HS-5 (cell line): ENCODE data around the gene AKR1C8.
"Not testable (repeated sequence)": the region's sequence is repeated elsewhere in the genome, so short reads cannot be mapped to it uniquely, and the experiment has no call there.

Experiments used
- DNase-seq: peaks from one replicate; pipeline ENCODE4 v3.0.0-alpha.2; 2012; ENCODE audit warnings: low read depth

AKR1C8 gene

DNA sequence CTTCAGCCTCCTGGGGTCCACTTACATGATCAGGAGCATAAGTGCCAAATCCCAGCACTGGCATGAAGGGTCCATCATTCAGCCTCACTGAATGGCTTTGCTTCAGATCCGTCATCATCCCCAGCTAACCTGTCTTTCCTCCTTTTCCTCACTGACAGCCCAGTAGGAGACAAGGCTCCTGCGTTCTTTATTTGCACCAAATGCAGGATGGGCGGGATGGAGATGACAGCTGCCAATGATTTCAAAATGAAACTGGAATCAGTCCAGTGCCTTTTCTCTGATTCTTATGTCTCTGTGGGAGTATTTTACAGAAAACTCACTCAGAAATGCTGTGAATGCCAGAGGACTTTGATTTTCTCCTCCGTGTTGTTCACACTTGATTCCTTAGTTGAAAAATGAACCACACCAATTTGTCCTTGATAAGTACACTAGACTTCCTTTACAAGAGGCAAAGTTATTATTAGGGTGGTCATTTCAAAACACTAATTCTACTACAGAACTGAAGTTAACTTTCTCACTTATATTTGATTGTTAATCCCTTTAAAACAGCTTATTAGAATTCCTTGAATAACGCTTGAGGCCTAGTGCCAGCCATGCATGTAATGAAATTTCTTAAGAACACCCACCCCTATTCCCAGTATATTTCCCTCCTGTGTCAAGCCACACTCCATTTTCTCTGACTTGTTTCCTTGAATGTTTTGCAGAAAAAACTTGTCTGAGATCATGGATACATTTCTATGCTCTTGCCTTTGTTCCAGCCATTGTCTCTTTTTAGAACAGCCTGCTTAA, at the start of gene AKR1C8:
AKR1C8 (minus strand) TSS at position 164 of the 789 bp plus-strand sequence; CDS start at position 118, 46 bp downstream.
- DNase-seq: no peak

DNA sequence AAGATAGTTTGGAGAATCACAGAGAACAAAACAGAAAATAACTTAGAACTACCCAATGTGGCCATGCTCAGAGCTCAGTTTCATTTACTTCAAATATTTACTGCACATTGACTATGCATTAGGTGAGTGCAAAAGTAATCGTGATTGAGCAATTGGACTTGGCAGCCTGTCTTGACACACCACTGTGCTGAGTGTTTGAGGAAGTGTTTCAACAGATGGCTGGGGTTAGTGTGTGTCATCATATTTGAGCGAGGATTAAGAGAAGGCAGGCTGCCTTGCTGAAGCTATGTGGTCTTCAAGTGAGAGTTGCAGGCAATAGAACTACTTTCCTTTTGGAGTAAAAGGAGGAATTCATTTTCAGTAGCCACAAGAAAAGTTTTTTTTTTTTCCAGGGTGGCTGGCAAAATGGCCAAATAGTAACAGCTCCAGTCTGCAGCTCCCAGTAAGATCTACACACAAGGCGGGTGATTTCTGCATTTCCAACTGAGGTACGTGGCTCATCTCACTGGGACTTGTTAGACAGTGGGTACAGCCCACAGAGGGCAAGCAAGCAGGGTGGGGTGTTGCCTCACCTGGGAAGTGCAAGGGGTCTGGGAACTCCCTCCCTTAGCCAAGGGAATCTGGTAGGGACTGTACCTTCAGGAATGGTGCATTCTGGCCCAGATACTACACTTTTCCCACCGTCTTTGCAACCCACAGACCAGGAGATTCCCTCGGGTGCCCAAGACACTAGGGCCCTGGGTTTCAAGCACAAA, 49.3 kb upstream of the AKR1C8 start:
- DNase-seq: peak; percentile 45

DNA sequence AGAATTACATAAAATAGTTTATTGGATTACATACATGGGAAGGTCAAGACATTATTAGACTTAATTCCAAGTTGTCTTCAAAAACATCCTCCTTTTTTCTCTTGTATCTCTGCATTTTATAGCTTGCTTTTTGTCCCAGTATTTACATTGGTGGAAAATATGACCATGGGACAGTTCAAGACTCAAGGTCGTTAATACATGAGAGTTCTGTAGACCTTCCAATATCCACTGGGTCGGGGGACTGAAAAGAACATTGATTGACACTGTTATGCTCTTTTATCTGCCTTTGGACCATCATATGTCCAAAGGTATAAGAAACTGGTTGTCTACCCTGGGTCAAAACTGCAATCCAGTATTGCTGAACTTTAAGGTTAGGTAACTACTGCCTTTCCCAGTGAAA, 48.4 kb upstream of the AKR1C8 start:
- DNase-seq: no peak

DNA sequence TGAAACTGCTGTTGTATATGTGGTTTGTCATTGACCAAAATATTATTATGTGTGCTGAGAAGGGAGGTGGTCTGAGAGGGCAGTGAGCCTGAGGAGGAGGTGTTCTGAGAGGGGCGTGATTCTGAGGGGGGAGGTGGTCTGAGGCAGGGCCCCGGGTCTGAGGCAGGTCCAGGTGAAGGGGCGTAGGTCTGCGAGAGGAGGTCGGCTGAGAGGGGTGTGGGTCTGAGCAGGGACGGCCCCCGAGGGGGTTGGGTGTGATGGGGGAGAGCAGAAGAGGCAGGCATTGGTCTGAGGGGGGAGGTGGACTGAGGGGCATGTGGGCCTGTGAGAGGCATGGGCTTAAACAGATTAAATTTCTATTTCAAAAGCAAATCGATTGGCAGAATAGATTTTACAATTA, 44.1 kb upstream of the AKR1C8 start:
- no peak for DNase-seq

DNA sequence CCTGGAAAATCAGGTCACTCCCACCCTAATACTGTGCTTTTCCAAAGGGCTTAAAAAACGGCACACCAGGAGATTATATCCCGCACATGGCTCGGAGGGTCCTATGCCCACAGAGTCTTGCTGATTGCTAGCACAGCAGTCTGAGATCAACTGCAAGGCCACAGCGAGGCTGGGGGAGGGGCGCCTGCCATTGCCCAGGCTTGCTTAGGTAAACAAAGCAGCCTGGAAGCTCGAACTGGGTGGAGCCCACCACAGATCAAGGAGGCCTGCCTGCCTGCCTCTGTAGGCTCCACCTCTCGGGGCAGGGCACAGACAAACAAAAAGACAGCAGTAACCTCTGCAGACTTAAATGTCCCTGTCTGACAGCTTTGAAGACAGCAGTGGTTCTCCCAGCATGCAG, 38.0 kb upstream of the AKR1C8 start:
- not testable (repeated sequence) for DNase-seq

DNA sequence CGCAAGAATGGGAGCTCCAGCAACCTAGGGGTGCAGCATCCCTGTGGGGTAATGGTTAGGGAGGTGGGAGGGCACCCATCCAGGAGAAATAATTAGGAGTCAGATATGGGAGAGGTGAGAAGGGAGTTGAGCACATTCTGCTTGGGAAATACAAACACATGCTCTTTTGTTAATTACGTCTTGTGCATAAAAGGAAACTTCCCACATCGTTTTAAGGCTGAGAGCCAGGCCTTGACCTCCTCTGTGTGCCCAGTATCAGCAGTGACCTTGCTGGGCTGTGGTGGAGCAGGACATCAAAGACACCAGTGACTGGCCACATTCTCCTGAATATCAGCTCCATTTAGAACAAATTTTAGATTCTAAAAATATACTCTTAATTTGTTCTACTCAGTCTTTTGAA, 34.3 kb upstream of the AKR1C8 start:
- no peak for DNase-seq

DNA sequence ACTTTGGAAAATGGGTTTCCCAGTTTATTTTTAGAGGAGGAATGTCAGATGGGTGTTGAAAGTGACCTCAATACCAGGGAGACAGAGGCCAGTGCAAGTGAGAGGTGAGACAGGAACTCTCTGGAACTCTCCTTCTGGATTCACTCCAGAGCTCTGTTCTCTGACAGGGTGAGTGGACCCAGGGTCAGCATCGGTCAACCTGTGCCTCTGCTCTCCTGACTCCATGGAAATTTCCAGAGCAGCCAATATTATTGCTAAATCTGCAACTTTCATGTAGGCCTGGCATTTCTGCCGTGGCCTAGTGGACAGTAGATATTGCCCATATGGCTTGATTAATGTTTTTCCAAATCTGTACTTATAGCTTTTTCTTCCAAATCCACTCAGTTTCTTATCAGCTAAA, 31.9 kb upstream of the AKR1C8 start:
- DNase-seq: no peak

DNA sequence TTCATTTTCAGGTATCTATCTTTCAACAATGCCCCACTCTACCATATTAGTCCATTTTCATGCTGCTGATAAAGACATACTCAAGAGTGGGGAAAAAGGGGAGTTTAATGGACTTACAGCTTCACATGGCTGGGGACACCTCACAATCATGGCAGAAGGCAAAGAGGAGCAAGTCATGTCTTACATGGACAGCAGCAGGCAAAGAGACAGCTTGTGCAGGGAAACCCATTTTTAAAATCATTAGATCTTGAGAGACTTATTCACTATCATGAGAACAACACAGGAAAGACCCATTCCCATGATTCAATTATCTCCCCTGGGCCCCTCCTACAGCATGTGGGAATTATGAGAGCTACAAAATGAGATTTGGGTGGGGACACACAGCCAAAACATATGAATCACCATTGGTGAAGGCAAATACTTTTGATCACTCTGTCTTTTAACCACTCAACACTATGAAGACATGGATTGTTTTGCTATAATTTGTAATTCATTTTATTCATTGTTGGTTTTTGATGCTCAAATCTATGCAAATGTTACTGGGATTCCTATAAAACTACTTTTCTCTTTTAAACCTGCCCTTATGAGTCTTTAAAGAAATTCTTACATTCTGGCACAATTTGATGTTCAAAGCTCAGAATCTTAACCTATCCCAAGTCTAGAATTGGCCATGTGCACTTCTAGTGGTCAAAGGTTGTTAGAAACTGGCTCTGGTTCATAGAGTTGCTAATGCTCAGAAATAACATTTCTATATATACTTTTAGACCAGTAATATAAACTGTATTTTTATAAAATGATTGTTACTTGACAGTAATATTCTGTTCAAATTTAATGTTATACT, 27.0 kb upstream of the AKR1C8 start:
- no peak for DNase-seq

DNA sequence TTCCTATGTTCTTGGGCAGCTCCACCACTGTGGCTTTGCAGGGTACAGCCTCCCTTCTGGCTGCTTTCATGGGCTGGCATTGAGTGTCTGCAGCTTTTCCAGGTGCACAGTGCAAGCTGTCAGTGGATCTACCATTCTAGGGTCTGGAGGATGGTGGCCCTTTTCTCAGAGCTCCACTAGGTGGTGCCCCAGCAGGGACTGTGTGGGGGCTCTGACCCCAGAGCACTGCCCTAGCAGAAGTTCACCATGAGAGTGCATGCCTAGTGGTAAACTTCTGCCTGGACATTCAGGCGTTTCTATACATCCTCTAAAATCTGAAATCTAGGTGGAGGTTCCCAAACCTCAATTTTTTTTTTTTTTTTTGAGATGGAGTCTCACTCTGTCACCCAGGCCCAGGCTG, 25.3 kb upstream of the AKR1C8 start:
- DNase-seq: not testable (repeated sequence)

DNA sequence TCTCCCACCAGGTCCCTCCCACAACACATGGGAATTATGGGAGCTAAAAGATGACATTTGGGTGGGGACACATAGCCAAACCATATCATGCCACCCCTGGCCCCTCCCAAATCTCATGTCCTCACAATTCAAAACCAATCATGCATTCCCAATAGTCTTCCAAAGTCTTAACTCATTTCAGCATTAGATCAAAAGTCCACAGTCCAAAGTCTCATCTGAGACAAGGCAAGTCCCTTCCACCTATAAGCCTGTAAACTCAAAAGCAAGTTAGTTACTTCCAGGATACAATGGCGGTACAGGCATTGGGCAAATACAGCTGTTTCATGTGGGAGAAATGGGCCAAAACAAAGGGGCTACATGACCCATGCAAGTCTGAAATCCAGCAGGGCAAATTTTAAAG, 24.8 kb upstream of the AKR1C8 start:
- not testable (repeated sequence) for DNase-seq

DNA sequence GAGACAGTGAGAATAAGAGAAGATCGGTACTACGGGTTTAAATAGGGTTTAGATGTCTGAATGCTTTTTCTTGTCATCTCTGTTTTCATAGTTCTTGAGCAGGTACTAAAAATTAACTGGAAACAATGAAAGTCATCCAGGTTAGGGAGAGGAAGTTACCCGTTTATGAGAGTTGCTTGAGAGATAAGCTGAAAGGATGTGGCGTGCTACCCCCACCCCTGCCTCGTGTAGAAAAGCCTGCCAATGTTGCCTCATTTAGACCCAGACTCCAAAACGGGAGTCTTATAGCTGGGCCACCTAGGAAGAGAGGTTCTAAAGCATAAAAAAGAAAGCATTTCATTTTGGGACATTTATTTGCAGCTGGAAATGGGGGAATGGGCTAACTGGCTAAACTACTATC, 21.8 kb upstream of the AKR1C8 start:
- DNase-seq: no peak

DNA sequence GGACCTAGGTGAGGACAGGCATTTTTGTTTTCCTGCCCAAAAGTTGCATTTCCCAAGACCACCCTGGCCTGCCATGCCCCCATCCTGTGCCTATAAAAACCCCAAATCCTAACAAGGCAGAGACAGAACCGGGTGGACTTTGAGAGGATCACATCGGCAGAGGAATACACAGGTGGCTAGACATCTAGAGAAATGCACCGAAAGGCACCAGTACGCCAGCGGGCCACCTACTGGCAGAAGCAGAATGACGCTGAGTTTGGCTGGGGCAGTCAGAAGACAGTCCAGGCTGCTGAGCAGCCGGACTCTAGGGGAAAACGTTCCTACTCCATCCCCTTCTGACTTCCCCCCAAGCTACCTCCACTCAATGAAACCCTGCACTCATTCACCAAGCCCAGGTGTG, 14.4 kb upstream of the AKR1C8 start:
- DNase-seq: no peak

DNA sequence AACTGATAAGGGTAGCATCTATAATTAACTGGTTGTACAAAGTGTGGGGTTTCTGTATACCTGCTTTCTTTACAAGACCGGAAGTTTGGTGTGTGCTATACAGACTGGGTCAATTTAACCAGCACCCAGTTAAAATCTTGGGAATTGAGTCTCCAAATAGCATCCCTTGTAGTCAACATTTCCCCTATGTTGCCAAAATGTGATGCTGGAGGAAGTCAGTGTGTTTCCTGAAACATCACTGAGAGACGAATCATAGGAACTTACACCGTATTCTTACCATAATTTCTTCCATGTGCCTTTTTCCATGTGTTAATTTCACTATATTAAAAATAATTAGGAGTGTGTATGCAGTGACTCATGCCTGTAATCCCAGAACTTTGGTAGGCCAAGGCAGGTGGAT, 13.4 kb upstream of the AKR1C8 start:
- peak; percentile 13 for DNase-seq

DNA sequence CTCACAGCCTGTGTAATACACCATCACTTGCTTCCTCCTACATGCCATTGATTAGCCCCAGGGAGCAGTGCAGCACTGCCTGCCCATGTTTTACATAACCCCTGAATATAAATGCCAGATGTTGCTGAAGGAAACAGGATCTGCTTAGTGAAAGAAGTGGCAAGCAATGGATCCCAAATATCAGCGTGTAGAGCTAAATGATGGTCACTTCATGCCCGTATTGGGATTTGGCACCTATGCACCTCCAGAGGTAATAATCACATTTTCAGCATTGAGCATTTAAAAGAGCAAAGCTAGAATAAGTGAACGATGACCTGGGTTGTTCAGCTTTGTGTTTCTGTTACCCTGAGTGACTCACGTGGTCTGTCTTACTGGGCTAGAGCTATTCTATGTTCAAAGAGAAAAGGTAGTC, 11.8 kb upstream of the AKR1C8 start, which contains the start of gene AKR1C4:
AKR1C4 (plus strand) TSS at position 136 of the 412 bp plus-strand sequence; CDS start at position 167, 31 bp downstream.
- no peak for DNase-seq

DNA sequence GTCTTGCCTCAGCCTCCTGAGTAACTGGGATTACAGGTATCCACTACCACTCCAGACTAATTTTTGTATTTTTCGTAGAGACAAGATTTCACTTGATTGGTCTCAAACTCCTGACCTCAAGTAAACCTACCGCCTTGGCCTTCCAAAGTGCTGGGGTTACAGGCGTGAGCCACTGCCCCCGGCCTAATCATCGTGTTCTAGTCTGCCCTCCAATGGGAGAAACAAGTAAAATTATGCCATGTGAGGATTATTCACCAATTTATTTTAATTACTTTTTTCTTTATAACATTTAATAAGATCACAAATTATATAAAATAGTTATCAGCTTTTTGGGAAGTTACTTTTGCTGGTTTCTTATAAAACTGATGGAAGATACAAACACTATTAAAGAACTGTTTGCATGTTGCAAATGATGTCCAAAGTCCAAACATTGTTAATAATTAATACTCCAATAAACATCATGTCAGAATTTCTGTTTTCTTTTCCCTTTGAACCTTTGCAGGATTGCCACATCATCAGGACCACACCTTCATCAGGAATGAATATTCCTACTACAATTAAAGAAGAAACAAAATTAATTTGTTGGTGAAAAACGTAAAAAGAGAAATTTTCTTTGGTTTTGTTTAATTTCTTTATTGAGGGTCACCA, 10.9 kb upstream of the AKR1C8 start:
- DNase-seq: no peak

DNA sequence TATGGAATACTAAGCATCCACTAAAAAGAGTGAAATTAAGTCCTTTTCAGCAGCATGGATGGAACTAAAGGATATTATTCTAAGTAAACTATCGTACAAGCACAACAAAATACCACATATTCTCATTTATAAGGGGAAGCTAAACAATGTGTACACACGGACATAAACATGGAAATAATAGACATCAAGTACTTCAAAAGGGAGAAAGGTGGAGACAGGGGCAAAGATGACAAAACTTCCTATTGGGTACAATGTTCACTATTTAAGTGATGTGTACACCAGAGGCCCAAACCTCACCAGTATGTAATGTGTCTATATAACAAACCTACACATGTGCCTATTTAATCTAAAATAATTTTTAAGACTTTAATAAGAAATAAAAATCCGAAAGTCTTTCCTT, 9.5 kb upstream of the AKR1C8 start:
- DNase-seq: no peak

DNA sequence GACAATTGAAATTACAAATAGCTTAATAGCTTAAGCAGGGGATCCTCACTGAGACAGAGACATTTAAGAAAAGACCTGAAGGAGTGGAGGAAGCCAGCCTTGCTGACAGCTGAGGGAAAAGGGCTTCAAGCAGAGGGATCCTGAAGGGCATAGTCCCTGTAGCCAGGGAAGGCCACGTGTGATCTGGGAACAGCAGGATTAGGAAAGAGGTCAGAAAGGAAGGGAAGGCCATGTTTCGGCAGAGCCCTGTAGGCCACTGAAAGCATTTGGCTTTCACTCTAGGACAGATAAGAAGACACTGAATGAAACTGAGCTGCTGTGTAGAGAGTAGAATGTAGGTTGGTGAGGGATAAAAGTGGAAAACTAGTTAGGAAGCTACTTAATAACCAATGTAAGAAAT, 3.4 kb upstream of the AKR1C8 start:
- DNase-seq: no peak

DNA sequence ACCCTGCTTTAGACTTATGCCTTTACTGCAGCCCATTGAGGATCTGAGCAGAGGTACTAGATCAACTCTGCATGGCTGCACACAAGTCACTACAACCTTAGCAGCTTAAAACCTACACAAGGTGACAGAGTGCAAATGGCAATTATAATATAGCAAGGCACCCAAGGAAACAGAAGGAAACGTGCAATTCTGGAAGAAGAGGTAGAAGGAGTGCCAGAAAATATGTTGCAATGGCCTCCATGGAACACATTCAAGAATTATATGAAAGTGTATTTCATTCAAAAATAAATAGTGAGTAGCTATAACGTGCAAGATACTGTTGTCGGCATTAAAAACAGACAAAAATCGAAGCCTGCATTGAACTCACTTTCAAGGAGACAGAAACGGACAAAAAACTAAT, 2.9 kb upstream of the AKR1C8 start:
- DNase-seq: no peak

DNA sequence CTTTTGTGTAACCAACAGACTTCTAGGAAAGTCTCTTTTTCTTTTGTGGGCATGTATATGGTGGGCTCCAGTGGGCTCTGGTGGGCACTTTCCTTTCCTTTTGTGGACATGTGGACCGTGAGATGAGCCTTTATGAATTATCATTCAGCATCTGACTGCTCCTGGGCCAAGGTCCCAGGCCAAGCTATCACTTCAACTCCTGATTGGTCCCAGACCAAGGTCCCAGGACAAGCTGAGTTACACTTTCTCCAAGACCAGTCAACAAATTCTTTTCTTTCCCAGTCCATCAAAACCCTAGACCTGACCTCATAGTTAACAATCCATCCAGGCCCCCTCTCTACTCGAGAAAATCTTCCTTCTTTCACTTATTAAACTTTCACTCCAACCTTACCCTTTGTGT, 1.0 kb downstream of the AKR1C8 start:
- DNase-seq: no peak

DNA sequence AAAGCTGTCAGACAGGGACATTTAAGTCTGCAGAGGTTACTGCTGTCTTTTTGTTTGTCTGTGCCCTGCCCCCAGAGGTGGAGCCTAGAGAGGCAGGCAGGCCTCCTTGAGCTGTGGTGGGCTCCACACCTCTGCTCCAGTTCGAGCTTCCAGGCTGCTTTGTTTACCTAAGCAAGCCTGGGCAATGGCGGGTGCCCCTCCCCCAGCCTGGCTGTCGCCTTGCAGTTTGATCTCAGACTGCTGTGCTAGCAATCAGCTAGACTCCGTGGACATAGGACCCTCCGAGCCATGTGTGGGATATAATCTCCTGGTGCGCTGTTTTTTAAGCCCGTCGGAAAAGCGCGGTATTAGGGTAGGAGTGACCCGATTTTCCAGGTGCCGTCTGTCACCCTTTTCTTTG, 4.4 kb downstream of the AKR1C8 start:
- DNase-seq: not testable (repeated sequence)

DNA sequence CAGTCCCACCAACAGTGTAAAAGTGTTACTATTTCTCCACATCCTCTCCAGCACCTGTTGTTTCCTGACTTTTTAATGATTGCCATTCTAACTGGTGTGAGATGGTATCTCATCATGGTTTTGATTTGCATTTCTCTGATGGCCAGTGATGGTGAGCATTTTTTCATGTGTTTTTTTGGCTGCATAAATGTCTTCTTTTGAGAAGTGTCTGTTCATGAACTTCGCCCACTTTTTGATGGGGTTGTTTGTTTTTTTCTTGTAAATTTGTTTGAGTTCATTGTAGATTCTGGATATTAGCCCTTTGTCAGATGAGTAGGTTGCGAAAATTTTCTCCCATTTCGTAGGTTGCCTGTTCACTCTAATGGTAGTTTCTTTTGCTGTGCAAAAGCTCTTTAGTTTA, 9.4 kb downstream of the AKR1C8 start:
- not testable (repeated sequence) for DNase-seq

DNA sequence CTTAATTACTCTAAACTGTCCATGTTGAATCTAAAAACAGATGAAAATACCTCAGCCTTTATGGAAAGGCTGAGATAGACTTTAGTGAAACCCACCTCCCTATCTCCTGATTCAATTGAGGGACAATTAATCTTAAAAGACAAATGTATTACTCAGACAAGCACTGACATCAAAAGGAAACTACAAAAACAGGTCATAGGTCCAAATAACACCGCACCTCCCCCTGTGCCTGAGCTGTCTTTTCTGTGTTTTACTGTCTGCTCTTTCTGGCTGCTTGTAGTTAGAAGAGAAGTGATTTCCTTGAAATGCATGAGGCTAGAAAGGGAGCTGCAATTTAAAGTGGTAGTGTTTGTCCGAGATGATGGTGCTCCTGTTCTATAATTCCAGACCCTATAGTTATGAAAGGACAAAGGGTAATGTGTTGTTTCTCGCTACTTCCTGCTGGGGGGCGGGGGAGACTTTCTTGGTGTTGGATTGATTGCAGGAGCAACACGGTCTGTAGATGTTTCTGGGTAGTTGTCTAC, 16.0 kb downstream of the AKR1C8 start:
- DNase-seq: no peak
